ENCODE results near the gene HOMER1.

DNA sequence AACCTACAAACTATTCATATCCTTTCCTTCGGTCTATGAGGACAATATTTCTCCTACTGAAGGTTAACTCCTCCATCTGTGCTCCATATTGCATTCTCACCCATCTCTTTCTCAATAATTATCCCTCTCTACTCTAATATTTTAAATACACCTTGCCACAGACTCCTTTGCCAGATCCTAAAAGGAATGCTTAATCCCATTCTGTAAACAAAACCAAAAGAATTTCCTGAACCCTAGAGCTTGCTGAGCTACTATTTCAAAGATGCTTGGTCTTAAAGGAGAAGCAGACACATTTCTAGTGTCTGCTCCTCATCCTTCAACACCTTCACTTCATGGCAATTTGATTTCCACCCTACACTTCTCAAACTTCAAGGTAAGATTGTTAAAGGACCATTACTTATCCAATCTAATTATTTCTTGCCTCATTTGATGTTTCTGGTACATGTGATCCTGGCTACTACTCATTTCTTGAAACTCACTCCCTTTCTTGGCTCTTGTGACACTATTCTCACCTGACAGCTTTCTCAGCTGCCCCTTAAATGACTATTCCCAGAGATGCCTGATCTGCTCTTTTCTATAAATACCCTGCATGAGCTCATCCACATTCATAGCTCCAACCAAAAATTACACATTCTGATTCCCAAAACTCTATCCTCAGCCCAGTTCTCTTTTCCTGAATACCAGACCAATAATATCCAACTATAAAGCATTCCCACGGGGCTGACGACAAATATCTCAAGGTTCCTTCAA is 20.2 kb downstream of the HOMER1 start:
- TF ChIP-seq CTCF (conservative IDR thresholded peaks at IDR 0.05; ENCODE audit: low read length) (no peak), EZH2phosphoT487 (IDR thresholded peaks at IDR 0.05; ENCODE audit: borderline replicate concordance, low read depth, low read length) (no peak)

Measured in OCI-LY7 (cell line).